K562 (cell line): ENCODE measurements around the gene TNNT3. TPM values are rescaled to one million over a fixed set of nuclear protein-coding genes. Genes with fewer than 3 reads are reported as not detected.

Experiments
- ATF3 ChIP-seq, 2 experiments: fragments of 450-650 bp in 1 of 2; sonication (generic) in 1 of 2; formaldehyde crosslinking in 1 of 2; IDR thresholded peaks in 1 of 2; conservative IDR thresholded peaks in 1 of 2; 2 replicates each; pipeline versions ENCODE4 v1.6.1 to v1.8.1; 2016 to 2023; ENCODE audit warnings: mild to moderate bottlenecking in 2 of 2, moderate library complexity in 2 of 2, inconsistent platforms in 1 of 2, missing genetic modification reagents in 1 of 2
- DEAF1 ChIP-seq: fragments of 450-650 bp; formaldehyde crosslinking; IDR thresholded peaks from 2 replicates; pipeline ENCODE4 v1.4.0; 2020; ENCODE audit warnings: mild to moderate bottlenecking, moderate library complexity
- MAZ ChIP-seq, 2 experiments: fragments of 450-650 bp in 1 of 2; sonication (generic) in 1 of 2; formaldehyde crosslinking; IDR thresholded peaks in 1 of 2; conservative IDR thresholded peaks in 1 of 2; 2 replicates each; pipeline versions ENCODE4 v1.4.0 to v1.5.0; 2020; ENCODE audit warnings: mild to moderate bottlenecking in 1 of 2, missing genetic modification reagents in 1 of 2
- RAD21 ChIP-seq, 2 experiments: fragments of 250-450 bp in 1 of 2; fragments of 450-650 bp in 1 of 2; sonication (Bioruptor Pico) in 1 of 2; formaldehyde crosslinking in 1 of 2; IDR thresholded peaks in 1 of 2; conservative IDR thresholded peaks in 1 of 2; 2 replicates each; pipeline versions ENCODE4 v1.4.0 to v1.8.0; 2020 to 2022; ENCODE audit warnings: mild to moderate bottlenecking in 2 of 2, moderate library complexity in 1 of 2
- ZC3H4 ChIP-seq: sonication (generic); formaldehyde crosslinking; IDR thresholded peaks from 2 replicates; pipeline ENCODE4 v1.9.0; 2021; ENCODE audit warnings: missing genetic modification reagents, borderline replicate concordance
- polyA plus RNA-seq, 8 experiments: library from polyadenylated mRNA; depleted of rRNA in 4 of 8; stranded (reverse) in 5 of 8; unstranded in 3 of 8; fragments of >200 nt; fragmentation: Nextera tagmentation in 2 of 8; fragmentation: Illumina TruSeq in 1 of 8; extraction: Ambion mirVana in 2 of 8; extraction: Trizol in 1 of 8; gene quantifications; 2 replicates each; pipeline versions ENCODE4 v1.2.1 to v1.2.3, GENCODE V29; 2011 to 2014; ENCODE audit warnings: inconsistent platforms in 1 of 8, missing spikeins in 1 of 8
- total RNA-seq, 7 experiments: library from RNA; depleted of rRNA in 6 of 7; stranded (reverse); fragments of >200 nt in 6 of 7; fragmentation: Illumina TruSeq in 2 of 7; extraction: Trizol in 2 of 7; gene quantifications; 2 replicates each; pipeline versions ENCODE4 v1.2.1 to v1.2.3, GENCODE V29; 2011 to 2021; ENCODE audit warnings: low replicate concordance in 1 of 7

The TNNT3 gene
- total and polyA plus RNA-seq, 9 of the 15 experiments (the other 6 are each of a cell fraction or from before 2014, with no cell fraction given), result 0.10 TPM; not detected in 8

GRCh38 chr11:1882265-1883238 lies 37.0 kb upstream of the TNNT3 start (continued):
- TF ChIP-seq ATF3 (IDR thresholded peaks at IDR 0.05) (no peak), ATF3 (CRISPR knock-in tag; conservative IDR thresholded peaks at IDR 0.05) (no peak), RAD21 (CRISPR knock-in tag; conservative IDR thresholded peaks at IDR 0.05 in 1 of 2, IDR thresholded peaks at IDR 0.05 in 1 of 2) (peak; percentile 79 to 93), MAZ (CRISPR knock-in tag; conservative IDR thresholded peaks at IDR 0.05 in 1 of 2, IDR thresholded peaks at IDR 0.05 in 1 of 2) (peak; percentile 30 to 38; a peak in 1 of 4 replicates), DEAF1 (CRISPR knock-in tag) (peak; percentile 64), ZC3H4 (CRISPR knock-in tag) (no peak)
